T1000 (cell line): ENCODE data around the gene TPRA1.

ENCODE experiments used
- DNase-seq: peaks from one replicate; lab custom pipeline; 2025; ENCODE audit warnings: mixed read lengths; lab: John Stamatoyannopoulos, UW

The TPRA1 gene

GRCh38 chr3:127590593-127591465, at the start of gene TPRA1:
TSS of gene TPRA1 (minus strand) at chr3:127590733. CDS start at chr3:127580146, 10,587 bp downstream.
- DNase-seq, result peak; percentile 89

DNA sequence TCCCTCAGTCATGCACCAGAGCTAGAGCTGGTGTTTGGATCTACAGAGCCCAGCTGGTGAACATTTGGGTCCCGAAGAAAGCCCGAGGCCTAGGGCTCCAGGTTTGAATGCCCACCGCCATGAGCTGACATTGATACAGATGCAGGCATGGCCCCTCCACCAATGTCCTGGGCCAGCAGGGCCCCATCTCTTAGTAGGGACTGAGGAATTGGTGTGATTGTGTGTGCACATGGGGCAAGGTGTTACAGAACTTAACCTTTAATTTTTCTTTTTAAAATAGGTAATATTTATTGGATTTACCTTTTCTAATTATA, 49.5 kb upstream of the TPRA1 start:
- no peak for DNase-seq

DNA sequence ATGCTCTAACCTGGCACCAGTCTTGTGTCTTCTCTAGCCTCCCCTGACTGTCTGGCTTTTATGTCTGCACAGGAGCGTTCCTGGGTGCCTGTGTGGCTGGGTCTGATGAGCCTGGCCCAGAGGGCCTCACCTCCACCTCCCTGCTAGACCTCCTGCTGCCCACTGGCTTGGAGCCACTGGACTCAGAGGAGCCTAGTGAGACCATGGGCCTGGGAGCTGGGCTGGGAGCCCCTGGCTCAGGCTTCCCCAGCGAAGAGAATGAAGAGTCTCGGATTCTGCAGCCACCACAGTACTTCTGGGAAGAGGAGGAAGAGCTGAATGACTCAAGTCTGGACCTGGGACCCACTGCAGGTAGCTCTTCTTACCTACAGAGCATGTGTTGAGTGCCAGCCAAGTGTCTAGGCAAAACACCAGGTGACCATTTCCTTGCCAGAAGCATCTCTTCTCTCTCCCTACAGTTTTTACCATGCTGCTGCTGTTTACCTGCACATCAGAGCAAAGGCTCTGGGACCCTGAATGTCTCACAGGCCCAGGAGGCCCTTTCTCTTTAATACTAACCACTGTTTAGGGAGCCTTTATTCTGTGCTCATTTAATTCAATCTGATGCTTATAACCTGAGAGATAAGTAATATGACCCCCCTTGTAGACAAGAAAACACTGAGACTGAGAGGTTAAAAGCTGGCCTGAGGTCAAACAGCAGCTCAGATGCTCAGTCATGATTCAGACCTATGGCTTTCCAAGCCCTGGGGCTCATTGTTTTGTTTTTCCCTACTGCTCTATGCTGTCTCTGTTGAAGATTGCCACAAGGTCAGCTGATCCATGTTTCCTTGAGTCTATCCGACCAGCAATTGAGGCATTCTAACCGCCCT, 48.9 kb upstream of the TPRA1 start:
- peak; percentile 65 for DNase-seq

DNA sequence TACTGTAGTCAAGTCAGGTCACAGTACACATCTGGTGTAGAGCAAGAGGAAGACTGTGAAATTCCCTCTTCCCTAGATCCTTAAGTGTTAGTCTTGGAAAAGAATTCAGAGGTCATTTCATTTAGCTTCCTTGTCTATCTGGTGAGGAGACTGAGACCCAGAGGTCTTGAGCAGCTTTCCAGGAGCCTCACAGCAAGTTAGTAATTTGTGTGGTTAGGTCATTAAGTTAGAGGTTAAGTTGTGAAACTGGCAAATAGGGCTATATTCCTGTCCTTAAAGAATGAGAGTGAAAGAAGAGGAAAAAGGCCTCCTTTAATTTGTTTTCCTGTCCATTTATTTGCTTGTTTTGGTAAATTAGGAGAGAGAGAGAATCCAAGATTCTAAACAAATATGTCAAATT, 47.4 kb upstream of the TPRA1 start:
- DNase-seq, result no peak

DNA sequence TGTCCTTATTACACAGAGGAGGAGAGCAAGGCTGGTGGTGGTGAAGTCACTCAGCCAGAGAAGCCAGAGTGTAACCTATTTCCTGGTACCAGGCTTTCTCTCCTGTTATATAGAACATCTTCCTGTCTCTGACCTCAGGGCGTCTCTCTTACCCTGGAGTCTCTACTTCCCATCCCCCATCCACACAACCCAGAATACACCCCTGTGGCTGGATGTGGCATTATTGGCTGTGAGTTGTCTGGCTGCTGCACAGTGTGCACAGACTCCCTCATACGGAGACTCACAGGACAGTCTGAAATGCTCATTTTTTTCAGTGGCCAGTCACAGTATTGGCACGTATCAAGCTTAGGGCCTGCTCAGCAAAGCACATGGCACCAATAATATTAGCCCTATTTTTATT, 47.0 kb upstream of the TPRA1 start:
- DNase-seq, result no peak

- no peak for DNase-seq
Measured at GRCh38 chr3:127634653-127635052, 44.1 kb upstream of the TPRA1 start.

- no peak for DNase-seq
Measured at GRCh38 chr3:127632035-127632820, 41.7 kb upstream of the TPRA1 start.

GRCh38 chr3:127630811-127631714, 40.5 kb upstream of the TPRA1 start:
- DNase-seq, result no peak

- DNase-seq, result no peak
Measured at GRCh38 chr3:127629467-127630403, 39.2 kb upstream of the TPRA1 start.

DNA sequence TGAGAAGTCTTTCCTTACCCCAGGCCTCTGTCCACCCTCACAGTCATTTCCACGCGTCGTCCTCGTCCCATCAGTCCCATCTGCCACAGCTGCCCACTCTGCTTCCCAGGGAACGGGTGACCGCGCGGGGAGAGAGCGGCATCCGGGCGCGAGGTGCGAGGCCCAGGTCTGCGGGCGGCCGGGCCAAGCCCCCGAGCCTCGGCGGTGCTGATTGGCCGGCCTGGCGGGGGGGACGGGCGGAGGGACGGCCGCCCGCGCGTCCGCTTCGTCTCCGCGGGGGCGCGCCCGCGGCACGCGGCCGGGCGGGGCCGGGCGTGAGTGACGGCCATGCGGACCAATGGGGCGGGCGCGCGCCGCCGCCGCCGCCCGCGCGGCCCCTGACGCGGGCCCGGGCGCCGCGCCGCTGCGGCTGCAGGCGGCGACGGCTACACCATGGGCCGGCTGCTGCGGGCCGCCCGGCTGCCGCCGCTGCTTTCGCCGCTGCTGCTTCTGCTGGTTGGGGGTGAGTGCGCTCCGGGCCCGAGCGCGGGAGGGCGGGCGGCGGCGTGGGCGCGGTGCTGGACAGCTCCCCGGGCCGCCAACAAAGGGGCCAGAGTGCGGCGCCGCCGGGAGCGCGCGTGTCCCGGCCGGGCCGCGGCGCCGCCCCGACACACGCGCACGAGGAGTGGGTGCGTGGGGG, 38.4 kb upstream of the TPRA1 start, which contains the start of gene PODXL2:
Gene PODXL2 (plus strand): TSS at position 398 of the 679 bp plus-strand sequence. CDS start 35 bp downstream, at position 433.
- DNase-seq, result no peak

GRCh38 chr3:127628426-127628787, 37.9 kb upstream of the TPRA1 start:
- DNase-seq, result no peak

DNA sequence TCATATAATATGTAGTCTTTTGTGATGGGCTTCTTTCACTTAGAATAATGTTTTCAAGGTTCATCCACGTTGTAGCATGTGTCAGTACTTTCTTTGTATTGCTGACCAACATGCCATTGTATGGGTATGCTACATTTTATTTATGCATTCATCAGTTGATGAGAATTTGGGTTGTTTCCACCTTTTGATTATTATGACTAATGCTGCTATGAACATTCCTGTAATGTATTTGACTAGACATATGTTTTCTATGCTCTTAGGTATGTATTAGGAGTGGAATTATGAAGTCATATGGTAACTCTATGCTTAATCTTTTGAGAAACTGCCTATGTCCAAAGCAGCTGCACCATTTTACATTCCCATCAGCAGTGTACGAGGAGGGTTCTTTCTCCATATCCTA, 35.3 kb upstream of the TPRA1 start:
- no peak for DNase-seq

DNA sequence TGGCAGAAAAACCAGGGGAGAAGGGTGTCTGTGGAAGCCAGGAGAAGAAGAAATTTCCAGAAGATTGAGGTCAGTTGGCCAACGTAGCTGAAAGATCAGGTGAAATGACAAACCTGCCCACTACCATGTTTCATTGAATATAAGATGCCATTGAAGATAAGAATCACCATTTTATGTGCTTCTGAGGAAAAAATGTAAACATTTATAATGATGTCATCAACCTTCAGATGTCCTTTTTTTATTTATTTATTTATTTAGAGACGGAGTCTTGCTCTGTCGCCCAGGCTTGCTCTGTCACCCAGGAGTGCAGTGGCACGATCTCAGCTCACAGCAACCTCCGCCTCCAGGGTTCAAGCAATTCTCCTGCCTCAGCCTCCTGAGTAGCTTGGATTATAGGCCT, 33.5 kb upstream of the TPRA1 start:
- DNase-seq, result no peak

GRCh38 chr3:127622772-127623576, 32.4 kb upstream of the TPRA1 start:
- DNase-seq, result no peak

GRCh38 chr3:127622031-127622430, 31.5 kb upstream of the TPRA1 start:
- no peak for DNase-seq

- no peak for DNase-seq
Measured at GRCh38 chr3:127620637-127621375, 30.3 kb upstream of the TPRA1 start.

DNA sequence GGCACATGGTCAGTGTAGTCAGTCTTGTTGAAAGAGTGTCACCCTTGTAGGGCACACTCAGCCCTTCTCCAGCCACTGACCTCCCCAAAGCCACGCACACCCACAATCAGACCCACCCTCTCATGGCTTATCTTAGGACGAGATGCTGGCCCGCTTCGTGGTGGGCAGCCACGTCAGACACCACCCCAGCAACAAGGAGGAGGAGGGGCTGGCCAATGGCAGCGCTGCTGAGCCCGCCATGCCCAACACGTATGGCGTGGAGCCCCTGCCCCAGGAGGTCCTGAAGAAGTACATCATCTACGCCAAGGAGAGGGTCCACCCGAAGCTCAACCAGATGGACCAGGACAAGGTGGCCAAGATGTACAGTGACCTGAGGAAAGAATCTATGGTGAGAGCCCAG, 28.4 kb upstream of the TPRA1 start:
- no peak for DNase-seq
